NCI-H187 (cell line): ENCODE data around the gene NKX3-2.

ENCODE experiments used
- DNase-seq, 2 experiments: peaks; one replicate each; lab custom pipeline; 2025; lab: John Stamatoyannopoulos, UW

Gene NKX3-2

GRCh38 chr4:13531625-13531998 is 12.7 kb downstream of the NKX3-2 start:
- no peak for DNase-seq

- no peak for DNase-seq
Measured at GRCh38 chr4:13530823-13531624, 13.3 kb downstream of the NKX3-2 start.

- no peak for DNase-seq
Measured at GRCh38 chr4:13529128-13529919, 15.0 kb downstream of the NKX3-2 start.

- DNase-seq = no peak
Measured at GRCh38 chr4:13528821-13529127, 15.5 kb downstream of the NKX3-2 start.

GRCh38 chr4:13527981-13528820 is 16.1 kb downstream of the NKX3-2 start:
- no peak for DNase-seq

- no peak for DNase-seq
Measured at GRCh38 chr4:13527192-13527980, 16.9 kb downstream of the NKX3-2 start.

- DNase-seq = no peak
Measured at GRCh38 chr4:13526658-13527057, 17.6 kb downstream of the NKX3-2 start.

GRCh38 chr4:13525606-13526281 is 18.6 kb downstream of the NKX3-2 start:
- DNase-seq = no peak

- no peak for DNase-seq
Measured at GRCh38 chr4:13524504-13525243, 19.6 kb downstream of the NKX3-2 start.

GRCh38 chr4:13523591-13524503 is 20.5 kb downstream of the NKX3-2 start:
- DNase-seq = no peak

- no peak for DNase-seq
Measured at GRCh38 chr4:13523105-13523477, 21.2 kb downstream of the NKX3-2 start.

GRCh38 chr4:13522282-13523104 is 21.8 kb downstream of the NKX3-2 start:
- DNase-seq = no peak

GRCh38 chr4:13521047-13521446 is 23.3 kb downstream of the NKX3-2 start:
- no peak for DNase-seq

GRCh38 chr4:13516315-13516860 is 27.9 kb downstream of the NKX3-2 start:
- no peak for DNase-seq

GRCh38 chr4:13515268-13515667 is 29.0 kb downstream of the NKX3-2 start:
- no peak for DNase-seq

GRCh38 chr4:13514722-13515121 is 29.6 kb downstream of the NKX3-2 start:
- no peak for DNase-seq

- DNase-seq = no peak
Measured at GRCh38 chr4:13511101-13511500, 33.2 kb downstream of the NKX3-2 start.

GRCh38 chr4:13509442-13509841 is 34.9 kb downstream of the NKX3-2 start:
- DNase-seq = no peak
